Stimulated activated naive CD8-positive, alpha-beta T cell treated with anti-CD3 and anti-CD28 coated beads, Interleukin-15, amount 100 ng/mL, for 72 hours (primary cell): ENCODE measurements around the gene BPTF.
"Not testable (repeated sequence)": the region's sequence is repeated elsewhere in the genome, so short reads cannot be mapped to it uniquely, and the experiment has no call there.

Experiments
- ATAC-seq: fragments of 150-1000 bp; cut with Tn5 transposase; 2 replicates; pipeline ENCODE4 v1.10.0; 2021; ENCODE audit warnings: mild to moderate bottlenecking, moderate library complexity
- DNase-seq, 2 donors: peaks; one replicate each; pipeline ENCODE4 v3.0.0; 2021 to 2022
- H3K27ac Mint-ChIP-seq, 2 donors: one replicate each; pipeline ENCODE4 v1.8.0; 2022; ENCODE audit warnings: mild to moderate bottlenecking in 2 of 2, mixed read lengths in 2 of 2, moderate library complexity in 2 of 2
- H3K27me3 Mint-ChIP-seq: one replicate; pipeline ENCODE4 v1.8.0; 2022; ENCODE audit warnings: mixed read lengths
- H3K4me1 Mint-ChIP-seq: one replicate; pipeline ENCODE4 v1.8.0; 2022; ENCODE audit warnings: mild to moderate bottlenecking, mixed read lengths
- H3K4me3 Mint-ChIP-seq, 2 donors: one replicate each; pipeline ENCODE4 v1.8.0; 2022; ENCODE audit warnings: mild to moderate bottlenecking in 2 of 2, mixed read lengths in 2 of 2, moderate library complexity in 1 of 2
- H3K9me3 Mint-ChIP-seq, 2 donors: one replicate each; pipeline ENCODE4 v1.8.0; 2022; ENCODE audit warnings: mixed read lengths in 2 of 2

BPTF gene

GRCh38 chr17:67905298-67905697, 80.0 kb downstream of the BPTF start:
- H3K9me3 Mint-ChIP-seq, H3K4me1 Mint-ChIP-seq, H3K4me3 Mint-ChIP-seq, H3K27me3 Mint-ChIP-seq, ATAC-seq, DNase-seq: not testable (repeated sequence)
- H3K27ac Mint-ChIP-seq, result peak overlapping the region in 1 of 2 donors; percentile 76

GRCh38 chr17:67910117-67910803, 85.0 kb downstream of the BPTF start:
- not testable (repeated sequence) for H3K4me3 Mint-ChIP-seq, ATAC-seq, H3K9me3 Mint-ChIP-seq, H3K27me3 Mint-ChIP-seq, DNase-seq
- peak overlapping the region in 1 of 2 donors; percentile 63 for H3K27ac Mint-ChIP-seq
- peaks cover 12% of the 10 kb centered on the region for H3K4me1 Mint-ChIP-seq

- Mint-ChIP-seq H3K27me3 (no peaks in the 10 kb centered on the region), H3K4me3 (no peak overlapping the region), H3K4me1 (peaks cover 12% of the 10 kb centered on the region), H3K27ac (no peak overlapping the region), H3K9me3 (no peaks in the 10 kb centered on the region)
- no peak for DNase-seq
- ATAC-seq, result peak; percentile 35
Measured at GRCh38 chr17:67911059-67911782, 85.9 kb downstream of the BPTF start.

GRCh38 chr17:67912088-67912487, 86.8 kb downstream of the BPTF start:
- H3K9me3 Mint-ChIP-seq, result no peaks in the 10 kb centered on the region
- ATAC-seq, result no peak
- DNase-seq, result no peak
- no peak overlapping the region for H3K27ac Mint-ChIP-seq
- no peaks in the 10 kb centered on the region for H3K27me3 Mint-ChIP-seq
- no peak overlapping the region for H3K4me3 Mint-ChIP-seq
- H3K4me1 Mint-ChIP-seq, result peaks cover 12% of the 10 kb centered on the region

GRCh38 chr17:67912656-67913055, 87.4 kb downstream of the BPTF start:
- no peak for DNase-seq
- Mint-ChIP-seq H3K9me3 (no peaks in the 10 kb centered on the region), H3K27ac (peak overlapping the region in 1 of 2 donors; percentile 74), H3K4me3 (no peak overlapping the region), H3K27me3 (no peaks in the 10 kb centered on the region), H3K4me1 (peaks cover 12% of the 10 kb centered on the region)
- ATAC-seq, result peak; percentile 64

- no peaks in the 10 kb centered on the region for H3K4me1 Mint-ChIP-seq
- no peak overlapping the region for H3K27ac Mint-ChIP-seq
- no peak for DNase-seq
- no peaks in the 10 kb centered on the region for H3K9me3 Mint-ChIP-seq
- H3K27me3 Mint-ChIP-seq, result no peaks in the 10 kb centered on the region
- H3K4me3 Mint-ChIP-seq, result no peak overlapping the region
- no peak for ATAC-seq
Measured at GRCh38 chr17:67920212-67920611, 94.9 kb downstream of the BPTF start.

GRCh38 chr17:67922503-67922902, 97.2 kb downstream of the BPTF start:
- no peaks in the 10 kb centered on the region for H3K27me3 Mint-ChIP-seq
- H3K4me3 Mint-ChIP-seq, result no peak overlapping the region
- H3K4me1 Mint-ChIP-seq, result no peaks in the 10 kb centered on the region
- H3K9me3 Mint-ChIP-seq, result no peaks in the 10 kb centered on the region
- DNase-seq (no peak), ATAC-seq (no peak)
- peak overlapping the region in 1 of 2 donors; percentile 35 for H3K27ac Mint-ChIP-seq

GRCh38 chr17:67928842-67929241, 103.5 kb downstream of the BPTF start:
- H3K27me3 Mint-ChIP-seq, DNase-seq, H3K4me3 Mint-ChIP-seq, H3K4me1 Mint-ChIP-seq, ATAC-seq, H3K9me3 Mint-ChIP-seq: not testable (repeated sequence)
- H3K27ac Mint-ChIP-seq, result peak overlapping the region in 1 of 2 donors; percentile 57

GRCh38 chr17:67931227-67931626, 105.9 kb downstream of the BPTF start:
- Mint-ChIP-seq H3K9me3 (no peaks in the 10 kb centered on the region), H3K27me3 (no peaks in the 10 kb centered on the region), H3K27ac (peak overlapping the region in 1 of 2 donors; percentile 67), H3K4me3 (no peak overlapping the region), H3K4me1 (no peaks in the 10 kb centered on the region)
- ATAC-seq (no peak), DNase-seq (no peak)

GRCh38 chr17:67942810-67943209, 117.5 kb downstream of the BPTF start:
- Mint-ChIP-seq H3K4me3 (no peak overlapping the region), H3K4me1 (no peaks in the 10 kb centered on the region), H3K27me3 (no peaks in the 10 kb centered on the region), H3K27ac (no peak overlapping the region), H3K9me3 (no peaks in the 10 kb centered on the region)
- no peak for DNase-seq
- ATAC-seq, result no peak

- H3K27ac Mint-ChIP-seq, result no peak overlapping the region
Measured at GRCh38 chr17:67944035-67944434, 118.7 kb downstream of the BPTF start.

GRCh38 chr17:67946513-67946912, 121.2 kb downstream of the BPTF start:
- no peaks in the 10 kb centered on the region for H3K9me3 Mint-ChIP-seq
- no peaks in the 10 kb centered on the region for H3K27me3 Mint-ChIP-seq
- H3K27ac Mint-ChIP-seq, result no peak overlapping the region
- DNase-seq (no peak), ATAC-seq (no peak)
- H3K4me1 Mint-ChIP-seq, result no peaks in the 10 kb centered on the region
- no peak overlapping the region for H3K4me3 Mint-ChIP-seq

More at GRCh38 chr17:67944035-67944434, 118.7 kb downstream of the BPTF start:
- H3K4me3 Mint-ChIP-seq, result no peak overlapping the region
- DNase-seq (no peak), ATAC-seq (no peak)
- H3K4me1 Mint-ChIP-seq, result no peaks in the 10 kb centered on the region
- H3K9me3 Mint-ChIP-seq, result no peaks in the 10 kb centered on the region
- H3K27me3 Mint-ChIP-seq, result no peaks in the 10 kb centered on the region

GRCh38 chr17:67947325-67947813, 122.1 kb downstream of the BPTF start:
- ATAC-seq (no peak), DNase-seq (no peak)
- Mint-ChIP-seq H3K9me3 (no peaks in the 10 kb centered on the region), H3K4me3 (no peak overlapping the region), H3K4me1 (no peaks in the 10 kb centered on the region), H3K27ac (no peak overlapping the region), H3K27me3 (no peaks in the 10 kb centered on the region)

GRCh38 chr17:67950945-67951344, 125.6 kb downstream of the BPTF start:
- Mint-ChIP-seq H3K4me3 (no peak overlapping the region), H3K27me3 (no peaks in the 10 kb centered on the region), H3K4me1 (no peaks in the 10 kb centered on the region), H3K9me3 (no peaks in the 10 kb centered on the region), H3K27ac (peak overlapping the region in 1 of 2 donors; percentile 21)
- ATAC-seq (no peak), DNase-seq (no peak)

- Mint-ChIP-seq H3K4me1 (peaks cover 6% of the 10 kb centered on the region), H3K27ac (peak overlapping the region; percentile 40 to 90), H3K9me3 (no peaks in the 10 kb centered on the region), H3K27me3 (no peaks in the 10 kb centered on the region), H3K4me3 (no peak overlapping the region)
- DNase-seq (no peak), ATAC-seq (no peak)
Measured at GRCh38 chr17:67959510-67959909, 134.2 kb downstream of the BPTF start.

GRCh38 chr17:67960276-67960675, 135.0 kb downstream of the BPTF start:
- not testable (repeated sequence) for H3K4me3 Mint-ChIP-seq, ATAC-seq, H3K27me3 Mint-ChIP-seq, H3K9me3 Mint-ChIP-seq, DNase-seq, H3K4me1 Mint-ChIP-seq
- H3K27ac Mint-ChIP-seq, result peak overlapping the region in 1 of 2 donors; percentile 47
